Measurements from ENCODE around the gene SYP. TPM values are rescaled to one million over a fixed set of nuclear protein-coding genes. Genes with fewer than 3 reads are reported as not detected.

SYP gene
- total and polyA plus RNA-seq, 10 donors, result 0.48 to 3.6 (median 1.5) TPM

- no peaks in the 10 kb centered on the region for H3K27me3 ChIP-seq (replicated peaks in 1 of 7)
- peak overlapping the region; percentile 37 to 77 (median 52) for H3K4me3 ChIP-seq
- H3K27ac ChIP-seq, result peak overlapping the region; percentile 42 to 93 (median 85)
- DNase-seq, result peak; percentile 92
- intact Hi-C loops (cut with DNase I; ENCODE audit: low total_unique reads), result no loop called here
- 0 to 41% (median 1%) methylated on average over 4 to 37 of the region's 37 CpGs for WGBS, 5 donors
- H3K9me3 ChIP-seq, result no peaks in the 10 kb centered on the region
- H3K36me3 ChIP-seq, result peaks cover 0 to 42% (median 8%) of the 10 kb centered on the region in 6 donors
- no peak for TF ChIP-seq CTCF (IDR thresholded peaks at IDR 0.05 in 8 of 11, conservative IDR thresholded peaks at IDR 0.05 in 3 of 11)
- no peak for TF ChIP-seq POLR2A (IDR thresholded peaks at IDR 0.05)
- peak; percentile 52 to 77 (median 56) for TF ChIP-seq POLR2AphosphoS5 (IDR thresholded peaks at IDR 0.05)
- H3K4me1 ChIP-seq, result peaks cover 0 to 59% (median 26%) of the 10 kb centered on the region in 6 donors
These were observed 27.7 kb downstream of the SYP start for GRCh38 chrX:49172280-49172780.

- Histone ChIP-seq H3K9me3 (no peaks in the 10 kb centered on the region), H3K4me1 (peaks cover 0 to 59% (median 24%) of the 10 kb centered on the region in 6 donors), H3K4me3 (peak within 1 kb of the TSS; percentile 37 to 77 (median 52)), H3K27me3 (replicated peaks in 1 of 7) (no peaks in the 10 kb centered on the region), H3K27ac (peak within 1 kb of the TSS; percentile 42 to 93 (median 85)), H3K36me3 (peaks cover 0 to 36% (median 8%) of the 10 kb centered on the region in 6 donors)
- DNase-seq, result peak; percentile 90
- 0 to 48% (median 1%) methylated on average over 12 to 46 of the region's 46 CpGs for WGBS, 5 donors
- no peak for TF ChIP-seq CTCF (IDR thresholded peaks at IDR 0.05 in 8 of 11, conservative IDR thresholded peaks at IDR 0.05 in 3 of 11)
- peak; percentile 71 to 79 (median 76) for TF ChIP-seq POLR2AphosphoS5 (IDR thresholded peaks at IDR 0.05)
- intact Hi-C loops (cut with DNase I; ENCODE audit: low total_unique reads), result no loop called here
These were observed 28.2 kb downstream of the SYP start, which contains the start of gene PLP2 for GRCh38 chrX:49171752-49172279. TSS of gene PLP2 (plus strand) at chrX:49171898. CDS start at chrX:49172001, 103 bp downstream.

GRCh38 chrX:49167740-49168108 lies 32.3 kb downstream of the SYP start:
- H3K4me1 ChIP-seq, result peaks cover 0 to 63% (median 25%) of the 10 kb centered on the region in 6 donors
- no peaks in the 10 kb centered on the region for H3K9me3 ChIP-seq
- DNase-seq, result no peak
- H3K4me3 ChIP-seq, result peak overlapping the region in 5 of 8 donors; percentile 34 to 66 (median 39)
- no peaks in the 10 kb centered on the region for H3K27me3 ChIP-seq (replicated peaks in 1 of 7)
- intact Hi-C loops (cut with DNase I; ENCODE audit: low total_unique reads), result no loop called here
- H3K36me3 ChIP-seq, result no peaks in the 10 kb centered on the region
- H3K27ac ChIP-seq, result peak overlapping the region; percentile 75 to 97 (median 94)
- WGBS, 5 donors, result 39 to 63% (median 54%) methylated on average over 3 of the region's 3 CpGs
- TF ChIP-seq POLR2A (IDR thresholded peaks at IDR 0.05) (no peak), POLR2AphosphoS5 (IDR thresholded peaks at IDR 0.05) (no peak), CTCF (IDR thresholded peaks at IDR 0.05 in 8 of 11, conservative IDR thresholded peaks at IDR 0.05 in 3 of 11) (no peak)

- DNase-seq, result peak; percentile 91
- Histone ChIP-seq H3K4me1 (peaks cover 0 to 60% (median 23%) of the 10 kb centered on the region in 6 donors), H3K9me3 (no peaks in the 10 kb centered on the region), H3K27me3 (replicated peaks in 1 of 7) (no peaks in the 10 kb centered on the region), H3K27ac (peak overlapping the region; percentile 75 to 97 (median 94)), H3K36me3 (no peaks in the 10 kb centered on the region), H3K4me3 (peak overlapping the region; percentile 9 to 66 (median 36))
- intact Hi-C loops (cut with DNase I; ENCODE audit: low total_unique reads), result no loop called here
- TF ChIP-seq POLR2A (IDR thresholded peaks at IDR 0.05), result no peak
- peak; percentile 72 to 81 (median 80) for TF ChIP-seq POLR2AphosphoS5 (IDR thresholded peaks at IDR 0.05)
- 0 to 37% (median 1%) methylated on average over 27 to 35 of the region's 35 CpGs for WGBS, 5 donors
These were observed 32.9 kb downstream of the SYP start for GRCh38 chrX:49166914-49167739.

Measured in spleen (tissue), 11 donors.